Kidney epithelial cell (primary cell): ENCODE measurements around the gene ABI1. TPM values are rescaled to one million over a fixed set of nuclear protein-coding genes. Genes with fewer than 3 reads are reported as not detected.

Experiments used
- DNase-seq: peaks from one replicate; pipeline ENCODE4 v3.0.0-alpha.2; 2010; ENCODE audit warnings: low read depth
- H3K27me3 ChIP-seq: 2 replicates; pipeline ENCODE4 v1.6.0; 2011; ENCODE audit warnings: low read length; ENCODE audit not compliant: control insufficient read depth, insufficient read depth
- H3K36me3 ChIP-seq: 2 replicates; pipeline ENCODE4 v1.5.1; 2011; ENCODE audit warnings: low read length; ENCODE audit not compliant: control insufficient read depth, insufficient read depth
- H3K4me3 ChIP-seq: 2 replicates; pipeline ENCODE4 v1.5.1; 2011; ENCODE audit warnings: low read depth, mild to moderate bottlenecking, control low read depth, low read length
- CTCF ChIP-seq: IDR thresholded peaks from 2 replicates; pipeline ENCODE4 v1.5.1; 2011; ENCODE audit warnings: mild to moderate bottlenecking, moderate library complexity, low read length, control low read depth, inconsistent platforms; ENCODE audit not compliant: insufficient read depth, poor library complexity, severe bottlenecking
- total RNA-seq: library from RNA; depleted of rRNA; stranded (reverse); fragments of >200 nt; gene quantifications from 2 replicates; pipeline ENCODE4 v1.2.3, GENCODE V29; 2015

ABI1 gene
- total RNA-seq, 1 donor from 2014 or later, result 41.6 TPM

- TF ChIP-seq CTCF, result no peak
- no peak overlapping the region for H3K4me3 ChIP-seq
- no peaks in the 10 kb centered on the region for H3K36me3 ChIP-seq
- H3K27me3 ChIP-seq, result no peaks in the 10 kb centered on the region
- no peak for DNase-seq
Observed at GRCh38 chr10:26730552-26730951, 130.2 kb downstream of the ABI1 start.

- no peak for TF ChIP-seq CTCF
- Histone ChIP-seq H3K36me3 (no peaks in the 10 kb centered on the region), H3K4me3 (no peak overlapping the region), H3K27me3 (no peaks in the 10 kb centered on the region)
- DNase-seq, result no peak
Observed at GRCh38 chr10:26729395-26729794, 131.4 kb downstream of the ABI1 start.

- Histone ChIP-seq H3K27me3 (no peaks in the 10 kb centered on the region), H3K36me3 (no peaks in the 10 kb centered on the region), H3K4me3 (no peak overlapping the region)
- TF ChIP-seq CTCF, result no peak
- DNase-seq, result no peak
Observed at GRCh38 chr10:26728957-26729356, 131.8 kb downstream of the ABI1 start.

- no peak for DNase-seq
- Histone ChIP-seq H3K27me3 (no peaks in the 10 kb centered on the region), H3K36me3 (no peaks in the 10 kb centered on the region), H3K4me3 (no peak overlapping the region)
- TF ChIP-seq CTCF, result no peak
Observed at GRCh38 chr10:26727005-26727404, 133.8 kb downstream of the ABI1 start.

- peak; percentile 9 for DNase-seq
- no peak overlapping the region for H3K4me3 ChIP-seq
- no peaks in the 10 kb centered on the region for H3K27me3 ChIP-seq
- no peaks in the 10 kb centered on the region for H3K36me3 ChIP-seq
- TF ChIP-seq CTCF, result peak; percentile 74
Observed at GRCh38 chr10:26725837-26726727, 134.7 kb downstream of the ABI1 start.

- Histone ChIP-seq H3K36me3 (no peaks in the 10 kb centered on the region), H3K27me3 (no peaks in the 10 kb centered on the region), H3K4me3 (no peak overlapping the region)
- TF ChIP-seq CTCF, result no peak
- DNase-seq, result no peak
Observed at GRCh38 chr10:26723016-26723415, 137.7 kb downstream of the ABI1 start.
